Ishikawa (cell line): ENCODE measurements around the gene SHISAL1.

Source experiments
- CEBPB ChIP-seq: IDR thresholded peaks from 2 replicates; pipeline ENCODE4 v1.6.1; 2012
- CREB1 ChIP-seq: IDR thresholded peaks from 2 replicates; pipeline ENCODE4 v1.6.1; 2012; ENCODE audit warnings: low read depth
- EGR1 ChIP-seq: IDR thresholded peaks from 2 replicates; pipeline ENCODE4 v1.6.1; 2012
- EP300 ChIP-seq: IDR thresholded peaks from 2 replicates; pipeline ENCODE4 v1.6.1; 2012; ENCODE audit warnings: borderline replicate concordance
- FOXM1 ChIP-seq: IDR thresholded peaks from 2 replicates; pipeline ENCODE4 v1.6.1; 2012; ENCODE audit warnings: low read depth, borderline replicate concordance
- MAX ChIP-seq: IDR thresholded peaks from 2 replicates; pipeline ENCODE4 v1.6.1; 2012
- NFIC ChIP-seq: IDR thresholded peaks from 2 replicates; pipeline ENCODE4 v1.6.1; 2012
- RAD21 ChIP-seq: IDR thresholded peaks from 2 replicates; pipeline ENCODE4 v1.6.1; 2012; ENCODE audit warnings: low read depth
- REST ChIP-seq: IDR thresholded peaks from 2 replicates; pipeline ENCODE4 v1.6.1; 2012; ENCODE audit warnings: low read depth, mild to moderate bottlenecking
- TAF1 ChIP-seq: IDR thresholded peaks from 2 replicates; pipeline ENCODE4 v1.6.1; 2012; ENCODE audit warnings: low read depth, mild to moderate bottlenecking
- TCF12 ChIP-seq: IDR thresholded peaks from 2 replicates; pipeline ENCODE4 v1.6.1; 2012; ENCODE audit warnings: low read depth
- TEAD4 ChIP-seq: IDR thresholded peaks from 2 replicates; pipeline ENCODE4 v1.6.1; 2012
- USF1 ChIP-seq: IDR thresholded peaks from 2 replicates; pipeline ENCODE4 v1.6.1; 2012
- YY1 ChIP-seq: IDR thresholded peaks from 2 replicates; pipeline ENCODE4 v1.6.1; 2012; ENCODE audit warnings: low read depth
- ZBTB7A ChIP-seq: IDR thresholded peaks from 2 replicates; pipeline ENCODE4 v1.6.1; 2012; ENCODE audit warnings: low read depth

The SHISAL1 gene

GRCh38 chr22:44200451-44200850, 112.3 kb downstream of the SHISAL1 start:
- TF ChIP-seq EP300, result no peak
- TF ChIP-seq RAD21, result no peak
- TF ChIP-seq EGR1, result no peak
- no peak for TF ChIP-seq MAX
- no peak for TF ChIP-seq CREB1
- no peak for TF ChIP-seq CEBPB
- TF ChIP-seq ZBTB7A, result no peak
- no peak for TF ChIP-seq TEAD4
- TF ChIP-seq TCF12, result no peak
- no peak for TF ChIP-seq REST

- TF ChIP-seq REST (no peak), NFIC (no peak), YY1 (no peak), EP300 (no peak), EGR1 (no peak), MAX (no peak), USF1 (no peak), TCF12 (no peak), CREB1 (no peak), FOXM1 (no peak), TEAD4 (no peak), CEBPB (no peak), TAF1 (no peak), ZBTB7A (no peak), RAD21 (no peak)
These were observed 112.9 kb downstream of the SHISAL1 start for GRCh38 chr22:44199866-44200265.

- TF ChIP-seq FOXM1, result no peak
- no peak for TF ChIP-seq REST
- no peak for TF ChIP-seq CREB1
- TF ChIP-seq NFIC, result no peak
- no peak for TF ChIP-seq RAD21
- TF ChIP-seq TCF12, result no peak
- TF ChIP-seq TEAD4, result no peak
- no peak for TF ChIP-seq YY1
- TF ChIP-seq USF1, result no peak
- no peak for TF ChIP-seq TAF1
- no peak for TF ChIP-seq EP300
These were observed 113.6 kb downstream of the SHISAL1 start for GRCh38 chr22:44199164-44199563.

GRCh38 chr22:44197271-44197670, 115.5 kb downstream of the SHISAL1 start:
- TF ChIP-seq ZBTB7A (no peak), USF1 (no peak), YY1 (no peak), TAF1 (no peak), TEAD4 (no peak), CEBPB (no peak), RAD21 (no peak), REST (no peak), EP300 (no peak), MAX (no peak), FOXM1 (no peak), CREB1 (no peak)
